Kidney (tissue), 14 donors: ENCODE results near the gene INPP4A. TPM values are rescaled to one million over a fixed set of nuclear protein-coding genes. Genes with fewer than 3 reads are reported as not detected.

ENCODE experiments used
- DNase-seq, 5 donors: peaks; one replicate each; pipeline ENCODE4 v3.0.0-alpha.2; 2013 to 2020
- FAIRE-seq: peaks from 2 replicates; lab custom pipeline; 2012; peaks lifted over from hg19 to GRCh38; lab: Jason Lieb, UNC
- H3K27ac ChIP-seq, 2 donors: one replicate each; pipeline ENCODE4 v1.7.0; 2013; ENCODE audit warnings: low read depth in 2 of 2, low read length in 2 of 2, inconsistent platforms in 1 of 2
- H3K27me3 ChIP-seq: one replicate; pipeline ENCODE4 v1.7.1; 2013; ENCODE audit warnings: low read length, inconsistent platforms; ENCODE audit not compliant: control insufficient read depth, insufficient read depth
- H3K36me3 ChIP-seq, 3 donors: one replicate each; pipeline versions ENCODE4 v1.7.0 to v1.7.1; 2013; ENCODE audit warnings: low read length in 3 of 3, control low read depth in 1 of 3, inconsistent platforms in 1 of 3; ENCODE audit not compliant: insufficient read depth in 3 of 3, control insufficient read depth in 2 of 3
- H3K4me1 ChIP-seq, 3 donors: one replicate each; pipeline versions ENCODE4 v1.7.0 to v1.7.1; 2013; ENCODE audit warnings: low read length in 3 of 3, inconsistent platforms in 1 of 3, low read depth in 1 of 3; ENCODE audit not compliant: control insufficient read depth in 2 of 3, insufficient read depth in 2 of 3
- H3K4me3 ChIP-seq, 3 donors: one replicate each; pipeline versions ENCODE4 v1.7.0 to v1.8.1; 2013; ENCODE audit warnings: low read length in 3 of 3, control low read depth in 1 of 3, inconsistent platforms in 1 of 3
- H3K9ac ChIP-seq, 3 donors: one replicate each; pipeline versions ENCODE4 v1.7.0 to v1.7.1; 2013; ENCODE audit warnings: low read length in 3 of 3, control low read depth in 1 of 3, inconsistent platforms in 1 of 3
- H3K9me3 ChIP-seq, 3 donors: one replicate each; pipeline versions ENCODE4 v1.7.0 to v1.7.1; 2013; ENCODE audit warnings: low read length in 3 of 3, control low read depth in 1 of 3, inconsistent platforms in 1 of 3; ENCODE audit not compliant: control insufficient read depth in 2 of 3, insufficient read depth in 1 of 3
- intact Hi-C: fragments of 100-400 bp; cut with DNase I; formaldehyde crosslinking; loops from one replicate; pipeline ENCODE4 v1.11.1; 2022
- polyA plus RNA-seq: library from polyadenylated mRNA; stranded (reverse); fragments of 350-450 nt; fragmentation: Illumina TruSeq; extraction: RNeasy Lipid Tissue Mini Kit (QIAGEN cat#74804); gene quantifications from one replicate; pipeline ENCODE4 v1.2.3, GENCODE V29; 2014; ENCODE audit warnings: low read depth, low replicate concordance; ENCODE audit not compliant: insufficient read depth
- total RNA-seq: library from RNA; stranded (reverse); fragmentation: NEBNext Ultra II Directional; extraction: Animal tissue kit (Norgen Biotek cat#: 25700); gene quantifications from one replicate; pipeline ENCODE4 v1.2.1, GENCODE V29; 2021
- TF ChIP-seq, protein P1 (sequence below): IDR thresholded peaks from 3 replicates; pipeline ENCODE4 v1.5.1; 2012; ENCODE audit warnings: mild to moderate bottlenecking, moderate library complexity, borderline replicate concordance; ENCODE audit not compliant: insufficient read depth; ENCODE audit errors: extremely low read depth
- donor health status: control.
- donor health status: control.
- donor health status: control.
- donor health status: control.
- donor health status: control.
- donor health status: DM: yes; HTN: yes; CAD: no.
- donor health status: Normal renal cell carcinoma (clear cell type).

Gene INPP4A
- total and polyA plus RNA-seq, 2 donors from 2014 or later, result 4.1 to 27.9 TPM

DNA sequence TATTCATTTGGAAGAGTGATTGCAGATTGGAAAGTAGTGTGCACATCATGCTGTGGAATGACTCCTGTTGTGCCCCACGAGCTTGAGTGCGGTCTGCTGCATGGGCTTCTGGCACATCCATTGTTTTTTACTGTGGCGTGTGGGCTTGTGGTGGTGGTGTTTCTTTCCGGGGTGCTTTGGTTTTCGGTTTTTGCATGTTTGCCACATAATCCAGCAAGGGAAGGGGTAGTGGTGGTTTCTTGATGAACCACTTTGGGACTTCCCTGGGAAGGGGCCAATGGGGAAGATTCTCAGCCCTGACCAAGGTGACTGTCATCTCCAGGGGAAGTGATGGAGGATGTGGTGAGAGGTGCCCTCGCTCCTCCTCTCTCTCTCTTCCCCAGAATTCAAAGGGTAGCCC lies 106.7 kb downstream of the INPP4A start:
- DNase-seq (no peak), FAIRE-seq (no peak)
- TF ChIP-seq, protein P1, sequence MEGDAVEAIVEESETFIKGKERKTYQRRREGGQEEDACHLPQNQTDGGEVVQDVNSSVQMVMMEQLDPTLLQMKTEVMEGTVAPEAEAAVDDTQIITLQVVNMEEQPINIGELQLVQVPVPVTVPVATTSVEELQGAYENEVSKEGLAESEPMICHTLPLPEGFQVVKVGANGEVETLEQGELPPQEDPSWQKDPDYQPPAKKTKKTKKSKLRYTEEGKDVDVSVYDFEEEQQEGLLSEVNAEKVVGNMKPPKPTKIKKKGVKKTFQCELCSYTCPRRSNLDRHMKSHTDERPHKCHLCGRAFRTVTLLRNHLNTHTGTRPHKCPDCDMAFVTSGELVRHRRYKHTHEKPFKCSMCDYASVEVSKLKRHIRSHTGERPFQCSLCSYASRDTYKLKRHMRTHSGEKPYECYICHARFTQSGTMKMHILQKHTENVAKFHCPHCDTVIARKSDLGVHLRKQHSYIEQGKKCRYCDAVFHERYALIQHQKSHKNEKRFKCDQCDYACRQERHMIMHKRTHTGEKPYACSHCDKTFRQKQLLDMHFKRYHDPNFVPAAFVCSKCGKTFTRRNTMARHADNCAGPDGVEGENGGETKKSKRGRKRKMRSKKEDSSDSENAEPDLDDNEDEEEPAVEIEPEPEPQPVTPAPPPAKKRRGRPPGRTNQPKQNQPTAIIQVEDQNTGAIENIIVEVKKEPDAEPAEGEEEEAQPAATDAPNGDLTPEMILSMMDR, result no peak
- no peaks in the 10 kb centered on the region for H3K4me1 ChIP-seq
- H3K27ac ChIP-seq, result no peak overlapping the region
- H3K9ac ChIP-seq, result no peak overlapping the region
- no peaks in the 10 kb centered on the region for H3K9me3 ChIP-seq
- intact Hi-C loops, result no loop called here
- peaks cover 0 to 30% (median 22%) of the 10 kb centered on the region in 3 donors for H3K36me3 ChIP-seq
- no peak overlapping the region for H3K4me3 ChIP-seq
- no peaks in the 10 kb centered on the region for H3K27me3 ChIP-seq

DNA sequence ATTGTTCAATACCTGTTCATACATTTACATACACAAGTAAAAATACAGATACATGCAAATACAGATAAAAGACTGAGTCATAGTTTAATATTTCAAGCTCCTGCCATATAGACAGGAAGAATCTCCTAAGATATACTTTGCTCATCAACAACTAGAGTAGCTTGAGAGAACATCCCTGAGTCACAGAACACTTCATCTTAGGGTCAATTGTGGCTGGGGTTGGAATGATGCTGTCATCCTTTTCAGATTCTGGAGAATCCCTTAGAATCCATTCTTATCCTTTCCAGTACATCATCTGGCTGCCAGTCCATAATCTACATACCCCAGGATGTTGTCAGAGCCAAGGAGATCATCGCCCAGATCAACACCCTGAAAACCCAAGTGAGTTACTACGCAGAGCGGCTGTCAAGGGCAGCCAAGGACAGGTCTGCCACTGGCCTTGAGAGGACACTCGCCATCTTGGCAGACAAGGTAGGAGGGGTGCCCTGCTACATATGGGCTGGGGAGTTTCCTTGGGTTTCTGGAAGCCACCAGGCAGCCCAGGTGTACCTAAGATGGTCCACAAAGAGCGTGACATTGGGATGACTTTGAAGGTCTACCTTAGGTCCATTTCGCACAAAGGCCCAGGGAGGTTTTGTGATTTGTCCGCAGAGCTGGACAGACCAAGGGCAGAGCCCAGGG lies 108.0 kb downstream of the INPP4A start:
- intact Hi-C loops, result no loop called here
- TF ChIP-seq, protein P1, result no peak
- H3K36me3 ChIP-seq, result peaks cover 0 to 27% (median 16%) of the 10 kb centered on the region in 3 donors
- no peak overlapping the region for H3K4me3 ChIP-seq
- no peaks in the 10 kb centered on the region for H3K27me3 ChIP-seq
- no peak overlapping the region for H3K27ac ChIP-seq
- H3K9me3 ChIP-seq, result no peaks in the 10 kb centered on the region
- H3K9ac ChIP-seq, result no peak overlapping the region
- no peaks in the 10 kb centered on the region for H3K4me1 ChIP-seq
- DNase-seq, result no peak
- no peak for FAIRE-seq

DNA sequence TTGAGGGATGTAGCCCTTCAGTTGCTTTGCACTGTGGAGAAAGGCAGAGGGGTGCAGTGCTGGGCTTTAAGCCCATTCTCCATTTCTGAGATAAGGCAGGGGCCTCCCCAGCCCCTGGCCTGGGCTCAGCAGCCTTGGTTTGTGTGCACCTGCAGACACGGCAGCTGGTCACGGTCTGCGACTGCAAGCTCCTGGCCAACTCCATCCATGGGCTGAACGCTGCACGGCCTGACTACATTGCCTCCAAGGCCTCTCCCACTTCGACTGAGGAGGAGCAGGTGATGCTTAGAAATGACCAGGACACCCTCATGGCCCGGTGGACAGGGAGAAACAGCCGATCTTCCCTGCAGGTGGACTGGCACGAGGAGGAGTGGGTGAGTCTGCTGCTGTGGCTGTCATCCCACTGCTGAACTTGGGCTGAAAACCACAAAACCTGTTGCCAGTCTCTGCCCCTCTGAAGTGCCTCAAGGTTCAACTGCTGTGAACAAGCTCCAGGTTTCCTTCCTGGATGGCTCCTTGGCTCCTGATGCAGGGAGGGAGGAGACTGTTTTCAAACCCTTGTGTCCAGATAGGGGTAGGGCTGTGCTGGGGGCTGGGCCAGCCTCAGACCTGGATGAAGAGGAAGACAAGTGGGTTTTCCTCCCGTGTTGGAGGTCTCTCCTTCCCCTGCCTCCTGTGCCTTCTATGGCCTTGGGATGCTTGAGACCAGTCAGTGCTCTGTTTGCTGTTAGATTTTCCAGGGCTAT lies 109.6 kb downstream of the INPP4A start:
- Histone ChIP-seq H3K36me3 (peaks cover 0 to 27% (median 14%) of the 10 kb centered on the region in 3 donors), H3K4me1 (no peaks in the 10 kb centered on the region), H3K27me3 (no peaks in the 10 kb centered on the region), H3K9me3 (no peaks in the 10 kb centered on the region), H3K9ac (no peak overlapping the region), H3K4me3 (no peak overlapping the region), H3K27ac (no peak overlapping the region)
- TF ChIP-seq, protein P1, result no peak
- FAIRE-seq, result no peak
- intact Hi-C loops, result no loop called here
- DNase-seq, result no peak
